OCI-LY3 (cell line): ENCODE results near the gene SARS1.

Experiments used
- H2AFZ ChIP-seq: fragments of 200-600, 300-600 bp; shearing (Covaris generic); 2 replicates; pipeline ENCODE4 v1.6.0; 2014; ENCODE audit warnings: antibody characterized with exemption, low read depth, low read length
- H3K27ac ChIP-seq: fragments of 200-600, 300-600 bp; sonication (generic); 2 replicates; pipeline ENCODE4 v1.5.1; 2014; ENCODE audit warnings: mild to moderate bottlenecking, low read length, moderate library complexity, mixed read lengths
- H3K27me3 ChIP-seq: fragments of 200-600, 300-600 bp; sonication (generic); 2 replicates; pipeline ENCODE4 v1.6.1; 2014; ENCODE audit warnings: low read depth, low read length, mixed read lengths
- H3K36me3 ChIP-seq: fragments of 200-600, 300-600 bp; sonication (generic); replicated peaks from 2 replicates; pipeline ENCODE3; 2014; ENCODE audit warnings: low read depth, low read length, mixed read lengths
- H3K4me1 ChIP-seq: fragments of 300-600, 200-600 bp; sonication (generic); 2 replicates; pipeline ENCODE4 v1.6.1; 2014; ENCODE audit warnings: low read length, mixed read lengths
- H3K4me2 ChIP-seq: fragments of 200-600, 300-600 bp; sonication (generic); 2 replicates; pipeline ENCODE4 v1.6.1; 2014; ENCODE audit warnings: low read length, mixed read lengths
- H3K4me3 ChIP-seq: fragments of 300-600, 200-600 bp; sonication (generic); 2 replicates; pipeline ENCODE4 v1.5.1; 2014; ENCODE audit warnings: antibody characterized with exemption, mild to moderate bottlenecking, low read length, moderate library complexity
- H3K79me2 ChIP-seq: fragments of 300-600, 200-600 bp; shearing (Covaris generic); 2 replicates; pipeline ENCODE4 v1.6.1; 2014; ENCODE audit warnings: mild to moderate bottlenecking, low read length, mixed read lengths
- H3K9ac ChIP-seq: fragments of 300-600, 200-600 bp; shearing (Covaris generic); 2 replicates; pipeline ENCODE4 v1.6.0; 2014; ENCODE audit warnings: mild to moderate bottlenecking, low read length, moderate library complexity
- H3K9me3 ChIP-seq: fragments of 200-600, 300-600 bp; shearing (Covaris generic); 2 replicates; pipeline ENCODE4 v1.6.1; 2014; ENCODE audit warnings: low read length, mixed read lengths; ENCODE audit not compliant: insufficient read depth
- H4K20me1 ChIP-seq: fragments of 200-600, 300-600 bp; sonication (generic); 2 replicates; pipeline ENCODE4 v1.6.1; 2016; ENCODE audit warnings: low read length, mixed read lengths; ENCODE audit not compliant: insufficient read depth
- CTCF ChIP-seq: fragments of 200-600, 300-600 bp; sonication (generic); IDR thresholded peaks from 2 replicates; pipeline ENCODE4 v1.5.1; 2014; ENCODE audit warnings: antibody characterized with exemption, low read length, low read depth
- EZH2phosphoT487 ChIP-seq: fragments of 200-600 bp; shearing (Covaris generic); IDR thresholded peaks from 2 replicates; pipeline ENCODE4 v1.6.1; 2018; ENCODE audit warnings: antibody characterized with exemption, mixed run types, low read depth

Gene SARS1

GRCh38 chr1:109235137-109235536 lies 21.4 kb downstream of the SARS1 start:
- Histone ChIP-seq H4K20me1 (no peaks in the 10 kb centered on the region), H3K9me3 (no peaks in the 10 kb centered on the region), H3K36me3 (peaks cover 19% of the 10 kb centered on the region), H3K79me2 (no peaks in the 10 kb centered on the region), H3K27me3 (no peaks in the 10 kb centered on the region), H3K9ac (no peak overlapping the region), H3K4me2 (no peak overlapping the region), H3K4me1 (no peaks in the 10 kb centered on the region), H3K27ac (no peak overlapping the region), H3K4me3 (no peak overlapping the region), H2AFZ (no peak overlapping the region)
- no peak for TF ChIP-seq EZH2phosphoT487
- no peak for TF ChIP-seq CTCF

DNA sequence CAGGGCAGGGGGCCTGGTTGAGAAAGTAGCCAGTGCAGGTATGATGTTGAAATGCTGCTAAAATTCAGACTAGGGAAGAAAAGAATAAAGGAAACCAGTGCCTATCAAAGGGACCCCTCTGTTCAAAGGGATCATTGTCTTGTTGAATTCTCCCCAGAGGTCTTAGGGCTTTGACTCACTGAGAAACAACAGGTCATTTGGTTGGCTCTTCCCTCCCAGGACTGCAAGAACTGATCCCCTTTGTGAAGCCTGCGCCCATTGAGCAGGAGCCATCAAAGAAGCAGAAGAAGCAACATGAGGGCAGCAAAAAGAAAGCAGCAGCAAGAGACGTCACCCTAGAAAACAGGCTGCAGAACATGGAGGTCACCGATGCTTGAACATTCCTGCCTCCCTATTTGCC lies 23.8 kb downstream of the SARS1 start:
- no peak overlapping the region for H2AFZ ChIP-seq

GRCh38 chr1:109238382-109238781 lies 24.7 kb downstream of the SARS1 start:
- Histone ChIP-seq H3K9me3 (no peaks in the 10 kb centered on the region), H3K4me2 (no peak overlapping the region), H3K79me2 (no peaks in the 10 kb centered on the region), H3K27me3 (no peaks in the 10 kb centered on the region), H3K27ac (no peak overlapping the region), H3K9ac (no peak overlapping the region), H3K36me3 (peaks cover 15% of the 10 kb centered on the region), H3K4me3 (no peak overlapping the region), H2AFZ (no peak overlapping the region), H3K4me1 (no peaks in the 10 kb centered on the region), H4K20me1 (no peaks in the 10 kb centered on the region)
- TF ChIP-seq CTCF, result no peak
- no peak for TF ChIP-seq EZH2phosphoT487

More for the DNA sequence above, 23.8 kb downstream of the SARS1 start:
- Histone ChIP-seq H3K36me3 (peaks cover 15% of the 10 kb centered on the region), H3K9me3 (no peaks in the 10 kb centered on the region), H4K20me1 (no peaks in the 10 kb centered on the region), H3K27ac (no peak overlapping the region), H3K27me3 (no peaks in the 10 kb centered on the region), H3K4me3 (no peak overlapping the region), H3K9ac (no peak overlapping the region), H3K4me1 (no peaks in the 10 kb centered on the region), H3K79me2 (no peaks in the 10 kb centered on the region), H3K4me2 (no peak overlapping the region)
- TF ChIP-seq EZH2phosphoT487 (no peak), CTCF (no peak)

- Histone ChIP-seq H4K20me1 (no peaks in the 10 kb centered on the region), H3K36me3 (peaks cover 15% of the 10 kb centered on the region), H3K79me2 (no peaks in the 10 kb centered on the region), H3K27me3 (no peaks in the 10 kb centered on the region), H3K9ac (no peak overlapping the region), H3K4me1 (no peaks in the 10 kb centered on the region), H3K9me3 (no peaks in the 10 kb centered on the region), H3K4me2 (no peak overlapping the region), H2AFZ (no peak overlapping the region), H3K27ac (no peak overlapping the region), H3K4me3 (no peak overlapping the region)
- TF ChIP-seq EZH2phosphoT487 (no peak), CTCF (no peak)
These were observed 25.3 kb downstream of the SARS1 start for GRCh38 chr1:109239047-109239408.
